LNCAP (cell line): ENCODE data around the gene ELFN2.

Source experiments
- TF ChIP-seq, protein P1 (sequence below): fragments of 450-650 bp; IDR thresholded peaks from 2 replicates; pipeline ENCODE4 v1.5.1; 2017; ENCODE audit warnings: mild to moderate bottlenecking

ELFN2 gene

DNA sequence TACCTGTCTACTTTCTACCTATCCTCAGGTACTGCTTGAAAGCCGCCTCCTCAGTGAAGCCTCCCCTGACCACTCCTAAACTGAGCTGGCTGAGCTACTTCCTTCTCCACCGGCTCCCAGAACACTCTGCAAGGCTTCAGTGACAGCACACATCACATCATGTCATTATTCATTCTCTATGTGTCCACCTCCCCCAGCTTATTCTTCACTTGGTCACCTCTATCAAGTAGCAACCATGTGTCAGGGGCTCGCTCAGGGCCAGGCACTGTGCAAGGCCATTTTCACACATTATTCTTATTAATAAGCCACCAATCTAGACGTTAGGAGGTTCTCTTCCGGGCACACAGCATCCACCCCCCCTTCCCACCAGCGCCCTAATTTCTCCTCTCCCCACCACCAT is 3.7 kb upstream of the ELFN2 start:
- TF ChIP-seq, protein P1, sequence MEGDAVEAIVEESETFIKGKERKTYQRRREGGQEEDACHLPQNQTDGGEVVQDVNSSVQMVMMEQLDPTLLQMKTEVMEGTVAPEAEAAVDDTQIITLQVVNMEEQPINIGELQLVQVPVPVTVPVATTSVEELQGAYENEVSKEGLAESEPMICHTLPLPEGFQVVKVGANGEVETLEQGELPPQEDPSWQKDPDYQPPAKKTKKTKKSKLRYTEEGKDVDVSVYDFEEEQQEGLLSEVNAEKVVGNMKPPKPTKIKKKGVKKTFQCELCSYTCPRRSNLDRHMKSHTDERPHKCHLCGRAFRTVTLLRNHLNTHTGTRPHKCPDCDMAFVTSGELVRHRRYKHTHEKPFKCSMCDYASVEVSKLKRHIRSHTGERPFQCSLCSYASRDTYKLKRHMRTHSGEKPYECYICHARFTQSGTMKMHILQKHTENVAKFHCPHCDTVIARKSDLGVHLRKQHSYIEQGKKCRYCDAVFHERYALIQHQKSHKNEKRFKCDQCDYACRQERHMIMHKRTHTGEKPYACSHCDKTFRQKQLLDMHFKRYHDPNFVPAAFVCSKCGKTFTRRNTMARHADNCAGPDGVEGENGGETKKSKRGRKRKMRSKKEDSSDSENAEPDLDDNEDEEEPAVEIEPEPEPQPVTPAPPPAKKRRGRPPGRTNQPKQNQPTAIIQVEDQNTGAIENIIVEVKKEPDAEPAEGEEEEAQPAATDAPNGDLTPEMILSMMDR = no peak

DNA sequence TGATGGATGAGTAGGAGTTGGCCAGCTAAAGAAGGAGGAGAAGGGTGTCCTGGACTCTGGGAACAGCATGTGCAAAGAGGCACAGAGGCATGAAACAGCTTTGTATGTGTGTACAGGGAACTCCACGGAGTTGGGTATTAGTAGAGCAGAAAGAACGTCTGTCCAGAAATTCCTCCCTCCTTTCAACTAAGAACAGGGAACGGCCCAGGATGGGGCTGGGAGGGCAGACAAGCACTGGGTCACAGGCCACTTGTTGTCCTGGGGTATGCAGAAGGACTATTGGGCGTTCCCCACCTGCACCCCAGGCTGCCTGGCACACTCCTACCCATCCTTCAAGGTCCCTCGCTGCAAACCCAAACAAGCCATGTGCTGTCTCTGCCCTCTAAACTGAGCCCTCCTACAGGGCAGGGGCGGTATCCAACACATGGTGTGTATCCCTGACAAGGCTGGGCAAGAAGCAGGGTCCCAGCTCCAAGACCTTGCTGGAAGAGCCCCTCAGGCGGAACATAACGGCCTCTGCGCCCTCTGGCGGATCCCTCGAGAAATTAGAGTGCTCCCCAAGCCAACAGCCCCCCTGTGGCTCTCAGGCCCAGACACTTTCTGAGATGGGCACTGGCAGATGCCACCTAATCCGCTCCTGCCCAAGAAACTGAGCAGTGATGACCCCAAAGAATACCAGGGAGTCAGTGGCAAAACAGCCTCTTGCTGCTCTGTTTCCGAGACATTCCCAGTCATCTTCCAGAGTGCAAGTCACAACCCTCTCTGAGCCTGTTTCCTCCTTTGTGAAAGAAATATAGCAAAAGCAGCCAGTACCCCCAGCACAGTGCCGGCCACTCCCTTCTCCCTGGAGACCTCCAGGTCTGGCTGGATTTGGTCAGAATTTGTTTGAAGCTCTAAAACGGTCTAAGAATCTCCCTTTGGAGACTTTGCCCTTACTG is 1.6 kb upstream of the ELFN2 start:
- TF ChIP-seq, protein P1 = peak; percentile 92

DNA sequence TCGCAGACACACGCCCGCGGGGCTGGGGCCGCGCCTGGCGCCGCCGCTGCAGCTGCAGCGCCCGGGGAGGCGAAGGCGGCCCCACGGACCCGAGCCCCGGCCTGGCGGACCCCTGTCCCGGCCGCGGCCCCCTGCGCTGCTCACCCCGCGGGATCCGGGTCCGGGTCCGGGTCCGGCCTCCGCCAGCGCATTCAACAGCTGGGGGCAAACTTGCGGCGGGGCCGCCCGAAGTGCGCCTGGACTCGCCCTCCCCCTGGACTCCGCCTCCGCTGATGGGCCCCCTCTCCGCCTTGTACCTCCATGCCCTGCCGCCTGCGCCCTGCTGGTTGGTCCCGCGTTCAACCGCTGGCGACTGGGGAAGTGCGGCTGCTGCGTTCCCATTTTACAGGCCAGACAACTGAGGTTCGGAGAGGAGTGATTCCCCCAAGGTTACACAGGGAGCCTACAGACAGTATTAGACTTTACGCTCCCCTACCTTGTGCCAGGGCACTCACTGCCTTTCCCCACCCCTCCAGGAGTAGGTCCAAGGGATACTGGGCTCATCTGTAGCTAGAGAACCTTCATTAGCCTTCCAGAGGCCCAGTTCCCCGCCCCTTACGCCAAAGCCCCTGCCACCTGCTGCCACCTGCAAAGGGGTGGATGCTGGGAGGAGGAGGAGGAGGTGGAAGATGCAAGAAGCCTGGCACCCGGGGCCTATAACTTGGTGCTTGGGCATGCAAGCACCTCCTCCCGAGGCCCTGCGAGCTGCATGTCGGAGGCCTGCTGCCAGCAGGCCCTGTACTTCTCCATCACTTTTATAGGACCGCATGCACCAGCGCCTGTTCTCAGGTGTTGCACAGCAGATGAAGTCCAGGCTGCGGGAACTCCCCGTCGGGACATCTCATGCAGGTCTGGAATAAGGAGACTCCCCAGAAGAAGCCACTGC is 694 bp upstream of the ELFN2 start:
- TF ChIP-seq, protein P1 = no peak

DNA sequence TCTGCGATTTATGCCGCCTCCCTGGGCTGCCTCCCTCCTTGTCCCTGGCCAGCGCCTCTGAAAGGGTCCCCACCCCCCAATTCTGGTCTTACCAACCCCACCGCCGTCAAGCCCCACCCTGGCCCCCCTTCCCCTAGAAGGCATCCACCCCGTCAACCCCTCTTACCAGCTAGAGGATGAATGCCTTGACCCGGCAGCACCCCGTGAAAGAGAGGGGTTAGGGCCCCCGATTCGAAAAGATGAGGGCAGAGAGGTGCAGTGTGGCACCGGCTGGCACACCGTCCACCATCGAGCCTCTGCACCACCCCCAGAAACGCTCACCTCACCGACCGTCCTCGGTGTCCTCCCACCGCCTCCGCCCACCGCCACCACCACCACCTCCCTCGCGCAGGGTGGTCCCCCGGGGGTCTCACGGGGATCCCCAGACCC is 559 bp downstream of the ELFN2 start:
- TF ChIP-seq, protein P1 = no peak

DNA sequence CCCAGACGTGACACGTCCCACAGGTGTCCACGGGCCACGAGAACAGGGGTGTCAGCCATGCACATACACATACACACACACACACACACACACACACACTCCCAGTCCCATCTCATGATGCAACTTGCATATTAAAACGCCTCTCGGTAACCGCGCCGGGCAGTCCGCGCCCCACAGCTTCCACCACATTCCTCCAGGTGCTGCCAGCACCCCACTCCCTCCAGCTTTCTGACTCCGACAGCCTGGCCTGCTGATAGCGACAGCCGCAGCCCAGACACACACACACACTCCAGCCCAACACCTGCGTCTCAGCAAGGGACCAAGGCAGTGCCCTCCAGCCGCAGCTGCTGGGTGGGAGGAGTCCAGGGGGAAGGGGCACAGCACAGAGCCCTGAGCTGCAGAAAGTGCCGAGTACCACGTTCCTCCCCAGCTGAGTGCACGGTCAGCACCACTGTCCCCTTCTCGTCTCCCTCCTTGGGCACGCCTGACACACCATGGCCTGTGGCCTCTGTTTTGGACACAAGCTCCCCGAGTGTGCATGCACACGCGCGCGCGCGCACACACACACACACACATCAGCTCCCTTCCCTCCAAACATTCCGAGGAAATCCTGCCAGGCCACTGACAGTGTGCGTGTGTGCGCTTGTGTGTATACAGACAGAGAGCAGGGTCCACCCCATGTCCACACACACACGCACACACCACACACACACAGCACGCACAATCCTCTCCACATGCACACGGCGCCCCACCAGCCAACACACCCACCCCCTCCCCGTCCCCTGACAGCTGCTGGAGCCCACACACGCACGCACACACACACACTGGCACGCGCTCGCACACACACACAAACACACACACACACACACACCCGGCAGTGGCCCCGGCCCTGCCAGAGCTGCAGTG is 1.2 kb downstream of the ELFN2 start:
- TF ChIP-seq, protein P1 = no peak

DNA sequence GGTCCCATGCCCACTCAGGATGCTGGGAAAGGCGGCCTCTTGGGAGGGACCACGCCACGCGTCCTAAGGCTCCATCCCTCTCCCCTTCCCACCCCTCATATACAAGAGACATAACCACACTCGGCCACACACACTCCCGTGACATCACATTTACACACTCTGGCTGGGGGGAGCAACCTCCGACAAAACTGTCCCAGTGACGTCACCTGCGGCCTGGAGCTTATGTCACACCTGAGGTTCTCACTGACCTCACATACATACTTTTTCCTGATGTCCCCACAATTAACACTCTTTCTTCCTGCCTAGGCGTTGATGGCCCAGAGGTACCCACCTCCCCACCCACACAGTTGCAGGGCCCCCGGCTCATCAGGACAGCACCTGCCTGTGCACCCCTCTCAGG is 1.9 kb downstream of the ELFN2 start:
- TF ChIP-seq, protein P1 = no peak

DNA sequence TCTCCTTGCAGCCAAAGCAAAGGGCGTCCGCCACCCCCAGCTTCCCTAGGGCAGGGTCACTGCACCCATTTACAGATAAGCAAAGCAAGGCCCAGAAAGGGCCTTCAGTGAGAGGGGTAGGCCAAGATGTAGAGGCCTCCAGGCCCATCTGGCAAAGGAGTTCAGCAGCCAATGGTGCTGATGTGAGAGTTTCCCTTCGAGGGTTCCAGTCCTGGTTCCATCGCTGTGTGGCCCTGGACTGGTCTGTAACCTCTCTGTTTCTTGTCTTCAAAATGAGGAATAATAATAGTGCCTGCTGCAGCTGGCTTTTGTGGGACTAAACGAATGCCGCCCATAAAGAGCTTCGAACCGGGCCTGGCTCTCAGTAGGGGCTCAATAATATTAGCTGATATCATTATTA is 4.0 kb downstream of the ELFN2 start:
- TF ChIP-seq, protein P1 = no peak
